ENCODE measurements around the gene RFX8.
"Not testable (repeated sequence)": the region's sequence is repeated elsewhere in the genome, so short reads cannot be mapped to it uniquely, and the experiment has no call there.

RFX8 gene

DNA sequence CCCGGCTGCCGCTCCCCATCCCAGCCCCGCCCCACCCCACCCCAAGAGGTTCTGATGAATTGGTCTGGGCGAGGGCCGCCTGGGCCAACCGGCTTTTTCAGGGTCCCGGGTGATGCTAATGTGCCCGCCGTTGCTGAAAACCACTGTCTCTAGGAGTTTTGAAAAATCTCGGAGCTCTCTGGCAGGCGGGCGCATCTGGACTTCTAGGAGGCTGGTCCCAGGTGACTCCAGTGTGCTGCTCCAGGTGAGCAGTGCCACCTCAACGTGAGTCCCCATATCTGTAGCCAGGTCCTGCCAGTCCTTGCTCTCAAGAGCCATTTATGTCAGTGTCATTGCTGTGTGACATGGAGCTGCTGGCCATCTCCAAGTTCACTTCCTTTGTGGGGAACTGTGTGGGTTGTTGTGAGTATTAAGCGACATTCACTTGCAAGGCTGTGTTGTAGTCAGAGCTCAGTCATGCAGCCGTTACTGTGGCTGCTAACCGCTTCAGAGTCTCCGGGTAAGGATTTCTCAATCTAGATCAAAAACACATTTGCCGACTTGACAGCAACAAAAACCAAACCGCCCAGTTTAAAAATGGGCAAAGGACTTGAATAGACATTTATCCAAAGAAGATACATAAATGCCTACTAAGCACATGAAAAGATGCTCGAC is at the start of gene RFX8:
Gene RFX8, minus strand, starts transcription at position 382 of the 654 bp plus-strand sequence. CDS start 8,264 bp downstream, outside the sequence.
- peak; percentile 42 to 56 (median 53) for DNase-seq (ENCODE audit: low read depth in 2 of 3, low spot score in 1 of 3)

DNA sequence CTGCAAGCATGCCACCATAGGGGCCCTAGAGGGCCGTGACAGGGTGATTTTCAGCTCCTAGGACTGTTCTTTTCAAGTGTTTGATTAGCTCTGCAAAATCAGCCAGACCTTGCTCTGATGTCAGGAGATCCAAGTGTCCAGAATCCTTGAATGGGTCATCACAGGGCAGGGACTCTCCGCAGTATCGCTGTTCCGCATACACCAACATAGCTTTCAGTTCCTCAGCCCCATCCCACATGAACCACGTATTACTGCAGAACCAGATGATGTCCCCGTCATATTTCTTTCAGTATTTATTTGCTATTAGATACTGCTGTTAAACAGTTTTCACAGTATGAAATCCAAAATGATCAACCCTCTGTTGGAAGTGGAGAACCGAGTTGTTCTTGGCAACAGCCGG is 46.6 kb upstream of the RFX8 start:
- DNase-seq (ENCODE audit: low read depth in 2 of 3, low spot score in 1 of 3) = no peak

DNA sequence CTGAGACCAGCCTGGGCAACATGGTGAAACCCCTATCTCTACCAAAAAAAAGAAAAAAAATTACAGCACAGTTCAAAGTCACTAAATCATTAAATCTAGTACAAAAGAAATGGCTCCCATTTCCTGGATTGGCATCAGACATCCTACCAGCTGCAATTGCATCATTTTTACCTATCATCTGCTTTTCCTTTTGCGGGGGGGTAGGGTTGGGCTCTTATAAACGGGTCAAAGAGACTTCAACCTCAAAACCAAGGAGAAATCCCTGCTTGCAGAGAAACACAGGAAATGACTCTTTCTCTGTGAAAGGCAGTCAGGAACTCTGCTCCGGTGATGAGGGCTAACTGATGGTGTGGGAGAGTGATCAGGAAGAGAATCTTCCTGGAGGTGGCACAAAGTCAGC is 45.3 kb upstream of the RFX8 start:
- no peak for DNase-seq (ENCODE audit: low read depth in 2 of 3, low spot score in 1 of 3)

DNA sequence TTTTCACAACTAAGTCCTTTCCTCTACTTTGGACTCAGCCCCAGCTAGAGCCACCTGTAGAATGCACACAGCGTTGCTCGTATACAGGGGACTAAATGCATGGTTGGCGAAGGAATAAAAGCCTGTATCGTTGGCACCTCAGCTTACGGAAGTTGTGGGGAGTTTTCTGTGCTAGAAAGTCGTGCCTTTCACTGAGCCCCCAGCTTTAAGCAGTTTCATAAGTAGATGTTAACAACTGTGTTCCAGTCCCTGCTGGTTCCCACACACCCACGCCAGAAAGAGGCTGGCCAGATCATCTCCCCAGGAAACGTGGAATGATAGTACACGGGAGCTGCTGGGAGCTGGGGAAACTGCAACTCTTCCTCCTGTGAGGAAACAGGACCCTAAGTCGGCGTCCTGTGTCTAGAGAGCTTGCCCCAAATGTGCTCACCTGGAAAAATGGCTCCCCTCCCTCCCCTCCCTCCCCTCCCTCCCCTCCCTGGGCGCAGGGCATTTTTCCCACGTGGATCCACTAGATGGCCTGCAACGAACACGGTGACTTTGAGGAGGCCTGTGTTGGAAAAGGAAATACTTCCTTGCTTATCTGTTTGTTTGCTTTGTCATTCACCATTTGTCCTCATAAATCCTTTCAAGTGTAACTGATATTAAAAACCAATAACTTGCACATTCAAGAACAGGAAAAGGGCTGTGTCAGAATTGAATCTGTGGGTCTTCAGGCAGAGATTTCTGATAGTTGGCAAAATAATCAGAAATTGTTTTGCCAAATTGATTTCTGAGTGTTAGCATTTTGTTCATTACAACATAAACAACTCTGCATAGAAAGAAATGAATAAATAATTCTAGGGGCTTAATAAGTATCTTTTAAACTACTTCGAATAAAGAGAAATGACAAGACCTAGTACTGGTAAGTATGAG is 43.9 kb upstream of the RFX8 start:
- DNase-seq (ENCODE audit: low read depth in 2 of 3, low spot score in 1 of 3) = no peak

DNA sequence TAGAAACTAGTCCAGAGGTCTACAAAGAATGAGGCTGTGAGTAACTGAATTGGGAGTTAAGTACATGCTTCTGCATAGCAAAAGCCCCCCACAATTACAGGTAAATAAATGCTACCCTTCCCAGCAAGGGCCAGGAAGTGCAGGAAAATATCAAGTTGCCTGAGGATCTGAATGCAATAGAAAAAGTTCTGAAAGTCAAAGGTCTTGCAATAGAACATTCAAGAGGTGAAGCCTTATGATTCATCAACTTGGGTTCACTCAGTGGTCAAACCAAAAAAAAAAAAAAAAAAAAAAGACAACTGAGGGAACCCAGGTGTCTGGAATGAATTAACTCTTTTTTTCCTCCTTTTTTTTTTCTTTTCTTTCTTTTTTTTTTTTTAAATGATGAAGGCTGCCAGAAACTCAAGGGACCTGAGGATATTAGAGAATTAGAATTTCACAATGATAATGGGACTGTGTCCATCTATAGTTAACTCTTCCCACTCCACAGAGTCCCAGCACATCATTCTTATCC is 42.9 kb upstream of the RFX8 start:
- DNase-seq (ENCODE audit: low read depth in 2 of 3, low spot score in 1 of 3) = no peak

DNA sequence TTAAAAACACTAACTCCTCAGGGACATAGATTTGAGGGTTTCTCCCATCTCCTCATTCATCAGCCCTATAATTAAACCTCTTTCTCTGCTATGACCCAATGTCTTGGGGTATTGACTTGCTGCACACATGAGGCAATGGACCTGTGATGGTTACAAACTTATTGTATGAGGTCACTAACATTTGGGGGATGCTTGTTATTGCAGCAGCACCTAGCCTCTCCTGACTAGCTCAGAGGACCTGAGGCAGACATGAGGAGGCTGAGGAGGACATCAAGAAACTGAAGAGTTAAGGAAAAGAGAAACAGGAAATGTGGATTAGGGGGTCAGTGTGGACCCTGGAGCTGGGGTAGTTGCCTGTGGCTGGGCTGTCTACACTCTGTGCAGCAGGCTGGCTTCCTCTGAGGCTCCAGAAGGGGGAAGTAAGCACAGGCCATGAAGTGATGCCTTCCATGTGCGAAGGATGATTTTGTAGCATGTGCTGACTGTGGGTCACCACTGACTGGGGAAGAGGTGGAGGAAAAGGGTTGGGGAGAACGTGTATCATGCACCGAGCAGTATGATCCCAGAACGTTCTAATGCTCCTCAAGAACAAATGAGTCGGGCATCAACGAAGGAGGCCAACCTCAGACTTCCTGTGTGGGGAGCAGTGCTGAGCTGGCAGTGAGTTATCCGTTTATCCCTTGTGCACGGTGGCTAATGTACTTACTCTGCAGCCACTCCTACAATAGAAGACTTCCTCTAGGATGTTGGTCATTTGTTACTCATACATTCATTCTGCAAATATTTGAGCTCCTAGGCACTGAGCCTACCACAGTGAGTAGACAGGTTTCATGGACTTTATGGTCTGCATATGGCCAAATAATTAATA is 42.1 kb upstream of the RFX8 start:
- DNase-seq (ENCODE audit: low read depth in 2 of 3, low spot score in 1 of 3) = peak; percentile 7 to 25 (median 8)

DNA sequence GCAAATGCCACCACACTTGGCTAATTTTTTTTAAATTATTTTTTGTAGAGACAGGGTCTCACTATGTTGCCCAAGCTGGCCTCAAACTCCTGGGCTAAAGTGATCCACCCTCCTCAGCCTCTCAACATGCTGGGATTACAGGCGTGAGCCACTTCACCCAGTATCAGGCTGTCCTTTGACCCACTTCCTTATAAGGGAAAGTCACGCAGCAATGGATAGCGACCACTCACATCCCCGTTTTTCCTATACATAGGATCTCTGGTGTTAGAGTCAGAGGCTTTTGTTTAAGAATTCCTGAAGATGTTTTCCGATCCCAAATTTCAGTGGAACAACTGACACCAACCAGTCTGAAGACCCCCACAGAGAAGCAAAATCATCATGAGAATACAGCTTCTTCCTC is 41.4 kb upstream of the RFX8 start:
- DNase-seq (ENCODE audit: low read depth in 2 of 3, low spot score in 1 of 3) = no peak

DNA sequence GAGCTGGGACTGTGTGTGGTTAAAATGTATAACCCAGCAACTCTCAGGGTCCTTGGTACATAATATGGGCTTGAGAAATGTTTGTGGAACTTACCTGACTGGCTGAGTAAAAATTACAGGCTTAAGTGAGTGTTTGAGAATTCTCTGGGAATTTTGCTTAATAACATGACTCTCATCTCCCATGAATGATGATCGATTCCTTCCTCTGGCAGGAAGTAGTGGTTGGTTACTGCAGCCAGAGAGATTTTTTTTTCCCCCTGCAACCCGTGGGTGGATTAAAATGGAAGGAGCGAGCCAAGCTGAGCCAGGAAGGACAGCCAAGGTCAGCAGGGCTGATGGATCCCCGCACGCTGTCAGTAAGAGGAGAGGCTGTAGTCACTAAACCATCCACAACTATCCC is 40.6 kb upstream of the RFX8 start:
- no peak for DNase-seq (ENCODE audit: low read depth in 2 of 3, low spot score in 1 of 3)

DNA sequence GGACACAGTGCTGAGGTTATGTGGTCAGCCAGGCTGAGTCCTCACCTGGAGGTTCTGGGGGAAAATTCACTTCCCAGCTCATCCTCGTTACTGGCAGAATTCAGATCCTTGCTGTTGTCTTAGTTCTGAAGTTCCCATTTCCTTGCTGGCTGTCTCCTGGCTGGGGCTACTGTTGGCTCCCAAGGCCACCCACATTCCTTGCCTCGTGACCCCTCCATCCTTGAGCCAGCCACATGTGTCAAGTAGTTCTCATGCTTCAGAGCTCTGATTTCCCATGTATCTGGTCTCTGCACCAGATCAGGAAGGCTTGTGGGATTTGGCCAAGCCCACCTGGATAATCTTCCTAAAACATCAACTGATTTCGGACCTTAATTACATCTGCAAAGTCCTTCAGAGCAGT is 38.1 kb upstream of the RFX8 start:
- no peak for DNase-seq (ENCODE audit: low read depth in 2 of 3, low spot score in 1 of 3)

DNA sequence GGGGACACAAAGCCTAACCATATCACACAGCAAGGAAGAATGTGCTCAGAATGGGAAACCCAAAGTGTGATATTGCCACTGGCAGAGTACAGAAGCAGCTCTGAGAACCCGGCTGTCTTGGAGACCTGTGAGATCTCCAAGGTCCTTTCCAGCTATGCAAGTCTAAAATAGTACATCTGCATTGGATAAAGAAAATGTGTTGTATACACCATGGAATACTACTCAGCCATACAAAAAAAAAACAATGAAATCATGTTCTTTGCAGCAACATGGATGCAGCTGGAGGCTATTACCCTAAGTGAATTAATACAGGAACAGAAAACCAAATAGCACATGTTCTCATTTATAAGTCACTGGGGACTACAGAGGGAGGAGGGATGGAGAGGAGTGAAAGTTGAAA is 36.5 kb upstream of the RFX8 start:
- DNase-seq (ENCODE audit: low read depth in 2 of 3, low spot score in 1 of 3) = no peak

DNA sequence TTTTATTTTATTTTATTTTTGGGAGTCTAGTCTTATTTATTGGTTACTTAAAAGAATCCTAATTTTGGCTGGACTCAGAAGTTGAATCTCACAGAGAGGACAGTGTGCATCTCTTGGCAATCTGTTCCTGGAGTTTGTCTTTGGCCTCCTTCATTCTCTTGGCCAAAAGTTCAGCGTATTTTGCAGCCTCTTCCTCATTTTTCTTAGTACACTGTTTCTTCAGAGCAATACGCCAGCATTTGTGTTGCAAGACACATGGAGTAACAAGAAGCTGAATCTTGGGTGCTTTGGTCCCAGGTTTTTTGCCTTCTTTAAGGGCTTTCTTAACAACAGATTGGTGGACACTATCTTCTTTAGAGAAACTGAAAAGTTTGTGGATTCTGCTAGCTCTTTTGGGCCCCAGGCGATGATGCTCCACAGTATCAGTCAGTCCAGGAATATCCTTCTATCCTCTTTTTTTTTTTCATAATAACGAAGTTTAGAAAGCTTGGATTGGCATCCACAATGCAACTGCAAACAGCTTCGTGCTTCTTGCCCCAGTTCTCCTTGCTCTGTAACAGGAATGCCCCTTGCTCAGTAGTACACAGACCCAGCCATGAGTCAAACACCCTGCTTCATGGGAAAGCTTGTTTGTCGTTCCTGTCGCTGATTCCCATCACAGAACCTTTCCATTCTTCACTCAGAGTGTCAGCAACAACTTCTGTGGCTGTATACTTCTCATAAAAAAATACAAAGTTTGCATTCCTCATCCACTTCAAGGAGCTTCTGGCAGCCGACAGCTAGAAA is 34.8 kb upstream of the RFX8 start:
- no peak for DNase-seq (ENCODE audit: low read depth in 2 of 3, low spot score in 1 of 3)

DNA sequence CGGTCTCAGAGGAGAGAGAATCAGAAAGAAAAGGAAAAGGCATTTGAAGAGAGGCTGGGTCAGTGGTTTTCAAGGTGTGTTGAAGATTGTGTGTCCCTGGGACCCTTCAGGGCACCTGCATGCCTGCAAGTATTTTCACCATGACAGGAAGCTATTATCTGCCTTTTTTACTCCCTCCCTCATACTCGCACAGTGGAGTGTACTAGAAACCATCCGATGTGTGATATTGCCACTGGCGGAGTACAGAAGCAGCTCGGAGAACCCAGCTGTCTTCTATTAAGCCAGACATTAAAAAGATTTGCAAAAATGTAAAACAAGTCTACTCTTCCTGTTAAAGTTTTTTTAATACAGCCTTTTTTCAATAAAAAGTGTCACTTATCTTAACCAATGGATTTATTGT is 33.7 kb upstream of the RFX8 start:
- DNase-seq (ENCODE audit: low read depth in 2 of 3, low spot score in 1 of 3) = no peak

DNA sequence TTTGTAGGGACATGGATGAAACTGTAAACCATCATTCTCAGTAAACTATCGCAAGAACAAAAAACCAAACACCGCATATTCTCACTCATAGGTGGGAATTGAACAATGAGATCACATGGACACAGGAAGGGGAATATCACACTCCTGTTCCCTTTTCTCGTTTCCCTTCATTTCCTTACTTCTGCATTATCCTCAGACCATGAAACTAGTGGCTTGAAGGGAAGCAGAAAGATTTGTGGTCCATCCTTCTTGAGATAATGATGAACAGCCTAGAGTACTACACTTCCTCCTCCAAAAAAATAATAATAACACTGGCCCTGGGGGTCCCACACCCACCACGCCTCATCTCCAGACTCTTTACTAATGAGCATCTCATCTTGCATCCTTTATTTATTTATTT is 30.4 kb upstream of the RFX8 start:
- not testable (repeated sequence) for DNase-seq (ENCODE audit: low read depth in 2 of 3, low spot score in 1 of 3)

DNA sequence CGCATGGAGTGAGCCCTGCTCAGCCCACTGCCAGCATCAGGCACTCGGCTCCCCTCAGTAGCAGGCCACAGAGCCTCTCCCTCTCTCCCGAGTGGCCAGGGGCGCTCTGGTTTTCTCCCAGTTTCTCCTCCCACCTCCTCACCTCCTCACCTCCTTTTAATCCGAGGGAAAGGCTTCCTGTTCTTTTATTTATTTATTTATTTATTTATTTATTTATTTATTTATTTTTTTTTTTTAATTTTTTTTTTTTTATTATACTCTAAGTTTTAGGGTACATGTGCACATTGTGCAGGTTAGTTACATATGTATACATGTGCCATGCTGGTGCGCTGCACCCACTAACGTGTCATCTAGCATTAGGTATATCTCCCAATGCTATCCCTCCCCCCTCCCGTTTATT is 29.8 kb upstream of the RFX8 start:
- DNase-seq (ENCODE audit: low read depth in 2 of 3, low spot score in 1 of 3) = not testable (repeated sequence)

DNA sequence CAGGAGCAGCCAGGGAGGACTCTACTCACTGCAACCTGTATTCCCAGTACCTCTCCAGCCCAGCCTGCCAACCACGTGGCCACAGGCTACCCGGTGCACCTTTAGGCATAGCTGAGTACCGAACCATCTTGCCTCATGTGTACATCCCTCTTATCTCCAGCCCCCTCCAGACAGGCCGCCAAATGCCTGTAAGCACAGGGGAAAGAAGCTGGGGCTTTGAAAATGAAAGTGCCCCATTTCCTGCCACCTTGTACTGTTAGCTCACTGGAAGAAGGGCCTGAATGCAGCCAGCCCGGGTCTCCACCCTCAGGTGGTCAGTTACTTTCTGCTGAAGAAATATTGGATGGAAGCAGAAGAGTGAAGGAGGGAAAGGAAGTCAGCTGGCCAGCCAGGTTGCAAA is 27.2 kb upstream of the RFX8 start:
- no peak for DNase-seq (ENCODE audit: low read depth in 2 of 3, low spot score in 1 of 3)

DNA sequence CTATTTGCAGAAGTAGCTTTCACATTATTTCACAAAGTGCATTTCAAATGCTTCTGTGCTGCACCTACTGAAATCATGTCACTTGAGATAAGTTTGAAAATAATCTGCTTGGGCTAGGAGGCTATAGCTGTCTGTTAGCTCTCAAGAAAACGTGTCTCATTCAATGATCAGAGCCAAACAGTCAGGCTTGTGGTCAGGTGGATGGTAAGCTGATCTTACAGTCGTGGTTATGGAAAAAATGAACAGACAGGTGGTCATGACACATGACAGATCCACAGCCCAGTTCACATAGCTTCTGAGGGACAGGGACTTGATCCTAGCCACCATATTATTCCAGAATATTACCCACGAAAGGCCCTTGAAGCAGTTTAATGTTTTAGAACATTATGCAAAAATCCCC is 26.5 kb upstream of the RFX8 start:
- DNase-seq (ENCODE audit: low read depth in 2 of 3, low spot score in 1 of 3) = no peak

DNA sequence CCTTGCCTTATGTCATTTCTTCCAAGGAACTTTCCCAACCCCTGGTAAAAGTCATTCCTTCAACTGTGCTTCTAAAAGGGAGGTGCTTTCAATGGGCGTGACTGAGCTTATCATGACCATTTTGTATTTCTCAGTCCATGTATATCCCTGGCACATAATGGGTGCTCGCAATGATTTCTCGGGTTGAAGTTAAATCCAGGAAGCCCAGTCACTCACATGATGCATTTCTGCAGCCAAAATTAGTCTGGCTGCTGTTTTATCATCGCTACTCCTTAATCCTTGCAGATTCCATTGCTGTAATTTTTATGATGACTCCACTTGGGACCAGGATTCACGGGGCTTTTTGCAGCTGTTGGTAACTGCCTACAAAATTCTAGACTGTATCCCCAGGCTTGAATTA is 25.9 kb upstream of the RFX8 start:
- DNase-seq (ENCODE audit: low read depth in 2 of 3, low spot score in 1 of 3) = no peak

DNA sequence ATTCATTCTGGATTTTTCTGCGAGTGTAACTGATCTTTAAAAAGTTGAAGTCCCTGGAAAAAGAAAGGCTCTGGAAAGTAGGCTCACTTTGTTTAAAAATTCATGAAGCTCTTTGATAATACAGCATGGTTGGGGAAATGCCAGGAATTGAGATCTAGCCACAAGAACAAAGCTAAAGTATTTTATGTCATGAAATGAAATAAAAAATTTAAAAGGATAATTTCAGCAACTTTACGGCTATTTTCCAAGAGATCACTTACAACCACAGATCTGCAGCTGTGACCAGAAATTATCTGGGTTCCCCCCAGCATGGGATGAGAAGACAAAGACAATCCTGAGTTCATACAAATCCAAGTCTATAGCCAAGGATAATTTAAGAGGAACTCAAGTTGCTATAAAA is 25.3 kb upstream of the RFX8 start:
- no peak for DNase-seq (ENCODE audit: low read depth in 2 of 3, low spot score in 1 of 3)

DNA sequence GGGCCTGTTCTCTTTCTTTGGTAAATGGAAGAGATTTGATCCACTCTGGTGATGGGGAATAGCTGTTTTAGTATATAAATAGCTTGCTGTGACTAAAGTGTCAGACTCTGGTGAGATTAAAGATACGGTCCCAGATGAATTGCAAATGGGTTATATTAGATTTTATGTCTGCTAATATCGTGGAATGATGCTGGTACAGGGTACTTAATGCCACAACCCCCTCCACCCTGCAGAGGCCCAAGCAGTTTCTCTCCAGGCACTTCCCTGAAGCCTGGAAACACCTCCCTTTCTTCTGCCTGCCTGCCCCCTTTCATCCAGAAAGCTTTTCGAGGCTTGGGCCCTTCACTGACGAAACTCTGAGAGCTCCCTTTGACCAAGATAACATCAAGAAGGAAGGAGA is 21.4 kb upstream of the RFX8 start:
- DNase-seq (ENCODE audit: low read depth in 2 of 3, low spot score in 1 of 3) = no peak

DNA sequence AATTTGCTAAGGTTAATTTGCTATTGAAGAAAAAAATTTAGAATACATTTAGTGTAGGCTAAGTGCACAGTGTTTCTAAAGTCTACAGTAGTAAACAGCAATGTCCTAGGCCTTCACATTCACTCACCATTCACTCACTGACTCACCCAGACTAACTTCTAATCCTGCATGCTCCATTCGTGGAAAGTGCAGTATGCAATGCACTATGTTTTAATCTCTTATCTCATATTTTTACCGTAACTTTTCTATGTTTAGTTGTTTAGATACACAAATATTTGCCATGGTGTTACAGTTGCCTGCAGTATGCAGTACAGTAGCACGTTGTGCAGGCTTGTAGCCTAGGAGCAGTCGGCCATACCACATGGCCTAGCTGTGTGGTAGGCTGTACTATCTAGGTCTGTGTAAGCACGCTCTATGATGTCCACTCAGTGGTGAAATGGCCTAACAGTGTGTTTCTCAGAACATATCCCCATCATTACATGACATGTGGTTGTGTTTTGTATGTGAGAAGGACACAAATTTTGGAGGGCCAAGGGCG is 18.1 kb upstream of the RFX8 start:
- DNase-seq (ENCODE audit: low read depth in 2 of 3, low spot score in 1 of 3) = no peak
